OCI-LY3 (cell line): ENCODE data around the gene CASQ2.

Source experiments
- CTCF ChIP-seq: fragments of 200-600, 300-600 bp; sonication (generic); IDR thresholded peaks from 2 replicates; pipeline ENCODE4 v1.5.1; 2014; ENCODE audit warnings: antibody characterized with exemption, low read length, low read depth
- EZH2phosphoT487 ChIP-seq: fragments of 200-600 bp; shearing (Covaris generic); IDR thresholded peaks from 2 replicates; pipeline ENCODE4 v1.6.1; 2018; ENCODE audit warnings: antibody characterized with exemption, mixed run types, low read depth

- no peak for TF ChIP-seq CTCF
- TF ChIP-seq EZH2phosphoT487 = no peak
Measured at GRCh38 chr1:115677182-115677555, 91.3 kb downstream of the CASQ2 start.
